ENCODE results near the gene WNK2.

Gene WNK2

GRCh38 chr9:93203026-93203717 lies 19.2 kb downstream of the WNK2 start:
- H3K36me3 ChIP-seq (ENCODE audit: control insufficient read depth, insufficient read depth, low read length) = no peaks in the 10 kb centered on the region
- H3K9me3 ChIP-seq (ENCODE audit: control insufficient read depth, low read length) = no peaks in the 10 kb centered on the region
- 73 to 74% methylated on average over 11 of the region's 11 CpGs for WGBS, 2 experiments
- no peak overlapping the region for H3K27ac ChIP-seq (ENCODE audit: insufficient read depth, low read depth, low read length, poor library complexity, severe bottlenecking)
- H3K4me3 ChIP-seq (ENCODE audit: insufficient read depth, low read depth, low read length) = no peak overlapping the region
- no peaks in the 10 kb centered on the region for H3K27me3 ChIP-seq (ENCODE audit: control insufficient read depth, insufficient read depth, low read length, poor library complexity, severe bottlenecking)
- H3K4me1 ChIP-seq (ENCODE audit: control insufficient read depth, insufficient read depth, low read length) = peaks cover 54% of the 10 kb centered on the region

DNA sequence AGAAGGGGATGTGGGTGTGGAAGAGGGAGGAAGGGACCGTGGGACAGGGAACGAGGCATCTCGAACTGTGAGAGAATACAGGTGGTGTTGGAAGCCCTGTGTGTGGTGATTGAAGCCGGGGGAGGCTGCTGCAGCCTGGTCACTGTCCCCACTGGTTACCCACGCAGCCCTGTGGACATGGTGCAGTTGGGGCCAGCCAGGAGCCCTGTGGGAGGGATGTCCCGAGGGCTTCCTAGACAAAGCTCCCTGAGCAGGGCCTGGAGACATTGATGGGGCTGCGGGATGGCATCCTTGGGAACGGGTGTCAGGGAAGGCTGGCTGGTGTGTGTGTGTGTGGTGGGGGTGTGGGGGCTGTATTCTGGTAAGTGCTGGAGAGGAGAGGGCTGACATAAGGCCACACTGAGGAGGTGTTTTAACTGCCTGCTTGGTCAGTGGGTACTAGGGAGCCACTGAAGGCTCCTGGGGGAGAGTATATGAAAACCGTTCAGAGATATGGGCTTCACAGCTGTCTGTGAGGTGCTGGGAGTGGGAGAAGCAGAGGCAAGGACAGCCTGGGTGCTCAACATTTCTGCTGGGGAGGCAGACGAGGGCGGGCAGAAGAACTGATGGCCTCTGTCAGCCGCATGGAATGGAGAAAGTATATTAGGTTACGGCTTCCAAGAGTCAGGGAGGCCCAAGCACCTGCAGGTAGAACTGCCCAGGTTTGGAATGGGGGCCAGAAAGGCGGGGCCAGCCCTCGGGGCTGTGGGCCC lies 20.0 kb downstream of the WNK2 start:
- Histone ChIP-seq H3K4me1 (ENCODE audit: control insufficient read depth, insufficient read depth, low read length) (peaks cover 57% of the 10 kb centered on the region), H3K27me3 (ENCODE audit: control insufficient read depth, insufficient read depth, low read length, poor library complexity, severe bottlenecking) (no peaks in the 10 kb centered on the region), H3K4me3 (ENCODE audit: insufficient read depth, low read depth, low read length) (no peak overlapping the region), H3K36me3 (ENCODE audit: control insufficient read depth, insufficient read depth, low read length) (no peaks in the 10 kb centered on the region), H3K9me3 (ENCODE audit: control insufficient read depth, low read length) (no peaks in the 10 kb centered on the region), H3K27ac (ENCODE audit: insufficient read depth, low read depth, low read length, poor library complexity, severe bottlenecking) (no peak overlapping the region)
- 91 to 92% methylated on average over 15 of the region's 15 CpGs for WGBS, 2 experiments

GRCh38 chr9:93204470-93205043 lies 20.6 kb downstream of the WNK2 start:
- Histone ChIP-seq H3K4me3 (ENCODE audit: insufficient read depth, low read depth, low read length) (no peak overlapping the region), H3K4me1 (ENCODE audit: control insufficient read depth, insufficient read depth, low read length) (peaks cover 57% of the 10 kb centered on the region), H3K9me3 (ENCODE audit: control insufficient read depth, low read length) (no peaks in the 10 kb centered on the region), H3K27ac (ENCODE audit: insufficient read depth, low read depth, low read length, poor library complexity, severe bottlenecking) (no peak overlapping the region), H3K36me3 (ENCODE audit: control insufficient read depth, insufficient read depth, low read length) (no peaks in the 10 kb centered on the region), H3K27me3 (ENCODE audit: control insufficient read depth, insufficient read depth, low read length, poor library complexity, severe bottlenecking) (no peaks in the 10 kb centered on the region)
- 93 to 95% methylated on average over 4 of the region's 4 CpGs for WGBS, 2 experiments

DNA sequence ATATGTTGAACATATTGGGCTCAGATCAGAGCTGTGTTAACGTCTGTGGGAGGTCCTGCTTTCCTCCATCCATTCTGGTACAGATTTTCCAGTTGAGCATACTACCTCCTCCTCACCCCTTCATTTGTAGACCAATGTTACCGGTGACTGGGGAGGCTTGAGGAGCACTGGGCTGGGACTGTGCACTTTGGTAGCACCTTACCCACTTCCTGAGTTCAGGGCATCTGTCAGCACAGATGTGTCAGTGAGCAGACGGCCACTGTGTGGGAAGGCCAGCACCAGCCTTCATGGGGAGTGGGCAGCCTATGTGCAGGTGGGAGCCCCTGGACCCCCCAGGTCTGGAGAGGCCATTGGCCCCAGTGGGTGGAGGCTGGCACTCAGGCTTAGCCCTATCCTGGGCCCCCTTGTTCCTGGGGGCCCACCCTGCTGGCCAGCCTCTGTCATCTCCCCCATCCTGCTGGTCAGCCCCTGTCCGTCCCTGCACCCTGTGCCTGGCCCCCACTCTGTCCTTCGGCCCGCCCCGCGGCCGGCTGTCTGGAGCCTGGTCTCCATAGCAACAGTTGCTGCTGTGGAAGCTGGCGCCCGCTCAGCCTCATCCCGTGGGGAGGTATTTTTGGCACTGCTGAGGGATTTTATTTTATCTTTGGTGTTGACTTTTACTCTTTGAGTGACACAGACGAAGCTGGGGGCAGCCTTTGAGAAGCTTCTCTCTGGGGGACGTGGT lies 21.3 kb downstream of the WNK2 start:
- H3K27me3 ChIP-seq (ENCODE audit: control insufficient read depth, insufficient read depth, low read length, poor library complexity, severe bottlenecking) = no peaks in the 10 kb centered on the region
- peak overlapping the region; percentile 1 for H3K27ac ChIP-seq (ENCODE audit: insufficient read depth, low read depth, low read length, poor library complexity, severe bottlenecking)
- 59 to 70% methylated on average over 14 of the region's 14 CpGs for WGBS, 2 experiments
- H3K4me1 ChIP-seq (ENCODE audit: control insufficient read depth, insufficient read depth, low read length) = peaks cover 57% of the 10 kb centered on the region
- H3K4me3 ChIP-seq (ENCODE audit: insufficient read depth, low read depth, low read length) = no peak overlapping the region
- H3K36me3 ChIP-seq (ENCODE audit: control insufficient read depth, insufficient read depth, low read length) = no peaks in the 10 kb centered on the region
- H3K9me3 ChIP-seq (ENCODE audit: control insufficient read depth, low read length) = no peaks in the 10 kb centered on the region

GRCh38 chr9:93205896-93206575 lies 22.1 kb downstream of the WNK2 start:
- Histone ChIP-seq H3K36me3 (ENCODE audit: control insufficient read depth, insufficient read depth, low read length) (no peaks in the 10 kb centered on the region), H3K4me1 (ENCODE audit: control insufficient read depth, insufficient read depth, low read length) (peaks cover 57% of the 10 kb centered on the region), H3K4me3 (ENCODE audit: insufficient read depth, low read depth, low read length) (no peak overlapping the region), H3K27me3 (ENCODE audit: control insufficient read depth, insufficient read depth, low read length, poor library complexity, severe bottlenecking) (no peaks in the 10 kb centered on the region), H3K27ac (ENCODE audit: insufficient read depth, low read depth, low read length, poor library complexity, severe bottlenecking) (peak overlapping the region; percentile 1), H3K9me3 (ENCODE audit: control insufficient read depth, low read length) (no peaks in the 10 kb centered on the region)
- WGBS, 2 experiments = 91 to 92% methylated on average over 12 of the region's 12 CpGs

- H3K4me1 ChIP-seq (ENCODE audit: control insufficient read depth, insufficient read depth, low read length) = peaks cover 57% of the 10 kb centered on the region
- no peak overlapping the region for H3K27ac ChIP-seq (ENCODE audit: insufficient read depth, low read depth, low read length, poor library complexity, severe bottlenecking)
- H3K4me3 ChIP-seq (ENCODE audit: insufficient read depth, low read depth, low read length) = no peak overlapping the region
- H3K36me3 ChIP-seq (ENCODE audit: control insufficient read depth, insufficient read depth, low read length) = no peaks in the 10 kb centered on the region
- WGBS, 2 experiments = 85 to 86% methylated on average over 7 of the region's 7 CpGs
- H3K27me3 ChIP-seq (ENCODE audit: control insufficient read depth, insufficient read depth, low read length, poor library complexity, severe bottlenecking) = no peaks in the 10 kb centered on the region
- H3K9me3 ChIP-seq (ENCODE audit: control insufficient read depth, low read length) = no peaks in the 10 kb centered on the region
These were observed 22.7 kb downstream of the WNK2 start for GRCh38 chr9:93206576-93207155.

GRCh38 chr9:93207326-93207814 lies 23.4 kb downstream of the WNK2 start:
- 85 to 91% methylated on average over 9 of the region's 9 CpGs for WGBS, 2 experiments
- no peaks in the 10 kb centered on the region for H3K36me3 ChIP-seq (ENCODE audit: control insufficient read depth, insufficient read depth, low read length)
- no peaks in the 10 kb centered on the region for H3K9me3 ChIP-seq (ENCODE audit: control insufficient read depth, low read length)
- peak overlapping the region; percentile 33 for H3K27ac ChIP-seq (ENCODE audit: insufficient read depth, low read depth, low read length, poor library complexity, severe bottlenecking)
- H3K4me1 ChIP-seq (ENCODE audit: control insufficient read depth, insufficient read depth, low read length) = peaks cover 50% of the 10 kb centered on the region
- no peaks in the 10 kb centered on the region for H3K27me3 ChIP-seq (ENCODE audit: control insufficient read depth, insufficient read depth, low read length, poor library complexity, severe bottlenecking)
- H3K4me3 ChIP-seq (ENCODE audit: insufficient read depth, low read depth, low read length) = no peak overlapping the region

DNA sequence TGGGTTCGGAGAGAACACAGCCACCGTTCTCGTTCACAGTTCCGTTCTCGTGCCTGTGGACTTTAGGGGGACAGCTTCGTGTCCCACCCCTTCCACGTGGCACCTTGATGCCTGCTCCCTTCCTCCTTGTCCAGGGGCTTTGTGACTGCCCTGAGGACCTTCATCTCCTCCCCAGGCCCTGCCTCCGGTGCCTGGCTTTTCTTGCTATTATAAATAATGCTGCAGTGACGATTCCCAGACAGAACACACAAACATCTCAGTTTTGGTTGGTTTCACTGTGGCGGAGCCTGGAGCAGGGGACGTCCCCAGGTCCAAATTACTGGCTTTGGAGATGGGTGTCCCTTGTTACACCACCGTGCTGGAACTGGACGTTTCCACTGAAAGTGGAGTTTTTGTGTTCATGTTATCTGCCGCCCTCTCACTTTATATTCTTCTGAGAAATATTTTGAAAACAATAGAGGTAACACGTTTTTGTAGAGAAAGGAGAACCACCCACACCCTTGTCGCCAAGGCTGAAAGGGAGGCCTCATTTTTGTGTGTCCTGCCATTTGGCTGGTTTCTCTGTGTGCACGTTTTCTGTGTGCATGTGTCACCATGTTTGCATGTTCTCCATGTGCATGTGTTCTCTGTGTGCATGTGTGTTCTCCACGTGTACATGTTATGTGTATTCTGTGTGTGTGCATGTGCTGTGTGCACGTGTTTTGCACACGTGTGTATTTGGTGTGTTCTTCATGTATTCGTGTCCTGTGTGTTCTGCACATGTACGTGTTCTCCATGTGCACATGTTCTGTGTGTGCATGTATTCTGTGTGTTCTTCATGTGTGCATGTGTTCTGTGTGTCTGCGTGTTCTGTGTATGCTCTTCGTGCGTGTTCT lies 24.2 kb downstream of the WNK2 start:
- Histone ChIP-seq H3K9me3 (ENCODE audit: control insufficient read depth, low read length) (no peaks in the 10 kb centered on the region), H3K36me3 (ENCODE audit: control insufficient read depth, insufficient read depth, low read length) (no peaks in the 10 kb centered on the region), H3K4me1 (ENCODE audit: control insufficient read depth, insufficient read depth, low read length) (peaks cover 43% of the 10 kb centered on the region), H3K27ac (ENCODE audit: insufficient read depth, low read depth, low read length, poor library complexity, severe bottlenecking) (no peak overlapping the region), H3K4me3 (ENCODE audit: insufficient read depth, low read depth, low read length) (no peak overlapping the region), H3K27me3 (ENCODE audit: control insufficient read depth, insufficient read depth, low read length, poor library complexity, severe bottlenecking) (no peaks in the 10 kb centered on the region)
- 89 to 90% methylated on average over 25 of the region's 25 CpGs for WGBS, 2 experiments

DNA sequence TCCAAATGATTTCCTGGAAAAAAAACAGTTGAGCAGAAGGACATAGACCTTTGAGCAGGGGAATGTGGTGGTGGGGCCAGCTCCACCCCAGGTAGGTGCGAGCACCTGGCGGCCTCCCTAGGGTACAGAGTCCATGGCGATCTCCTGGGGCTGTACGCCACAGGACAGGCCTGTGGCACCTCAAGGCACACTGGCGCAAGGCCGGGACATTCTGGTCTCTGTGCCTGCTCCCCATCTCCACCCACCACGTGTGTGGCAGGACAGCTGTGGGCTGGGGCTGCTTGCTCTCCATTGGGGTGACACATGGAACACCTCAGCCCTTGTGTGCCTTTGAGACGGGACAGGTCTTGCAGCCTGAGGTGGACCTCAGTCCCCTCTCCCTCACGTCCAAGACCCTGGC lies 25.2 kb downstream of the WNK2 start:
- 95 to 96% methylated on average over 9 of the region's 9 CpGs for WGBS, 2 experiments
- Histone ChIP-seq H3K4me3 (ENCODE audit: insufficient read depth, low read depth, low read length) (no peak overlapping the region), H3K4me1 (ENCODE audit: control insufficient read depth, insufficient read depth, low read length) (peaks cover 33% of the 10 kb centered on the region), H3K27ac (ENCODE audit: insufficient read depth, low read depth, low read length, poor library complexity, severe bottlenecking) (no peak overlapping the region), H3K9me3 (ENCODE audit: control insufficient read depth, low read length) (no peaks in the 10 kb centered on the region), H3K27me3 (ENCODE audit: control insufficient read depth, insufficient read depth, low read length, poor library complexity, severe bottlenecking) (no peaks in the 10 kb centered on the region), H3K36me3 (ENCODE audit: control insufficient read depth, insufficient read depth, low read length) (no peaks in the 10 kb centered on the region)

All from ectodermal cell (in vitro differentiated cells).